Lower leg skin (tissue), 3 donors: ENCODE measurements around the gene DTWD2.

ENCODE experiments used
- CTCF ChIP-seq, 3 donors: fragments of 450-650 bp; IDR thresholded peaks; one replicate each; pipeline ENCODE4 v1.5.1; 2016; ENCODE audit warnings: antibody characterized with exemption in 3 of 3, mild to moderate bottlenecking in 3 of 3, moderate library complexity in 2 of 3
- POLR2A ChIP-seq, 2 donors: fragments of 450-650 bp; IDR thresholded peaks; one replicate each; pipeline ENCODE4 v1.6.1; 2016 to 2017; ENCODE audit warnings: antibody characterized with exemption in 2 of 2, mild to moderate bottlenecking in 1 of 2, moderate library complexity in 1 of 2

GRCh38 chr5:118923295-118924005 is 64.9 kb downstream of the DTWD2 start:
- no peak for TF ChIP-seq CTCF (IDR thresholded peaks at IDR 0.05)
- TF ChIP-seq POLR2A (IDR thresholded peaks at IDR 0.05): no peak
